Measurements from ENCODE around the gene NELL1.
"Not testable (repeated sequence)": the region's sequence is repeated elsewhere in the genome, so short reads cannot be mapped to it uniquely, and the experiment has no call there.

NELL1 gene

GRCh38 chr11:21105196-21105917 is 436.0 kb downstream of the NELL1 start:
- no peak for DNase-seq (ENCODE audit: low read depth in 2 of 2)

DNA sequence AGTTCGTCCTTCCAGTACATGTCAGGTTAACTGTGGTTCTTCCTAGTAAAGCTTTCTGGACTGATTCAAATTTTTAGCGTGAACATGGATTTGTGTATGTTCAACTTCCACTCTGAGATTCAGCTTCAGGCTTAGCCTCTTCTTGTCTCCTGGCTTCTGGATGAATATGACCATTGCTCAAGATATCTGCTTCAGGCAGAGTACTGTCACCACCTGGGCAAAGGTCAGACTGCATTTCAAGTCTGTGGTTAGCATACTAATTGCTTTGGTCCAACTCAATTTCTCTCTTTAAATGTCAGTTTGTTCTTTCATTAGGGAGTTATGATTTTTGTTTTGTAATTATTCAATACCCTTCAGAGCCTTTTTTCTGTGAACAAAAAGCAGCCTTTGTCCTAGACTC is 440.0 kb downstream of the NELL1 start:
- DNase-seq (ENCODE audit: low read depth in 2 of 2) = no peak

DNA sequence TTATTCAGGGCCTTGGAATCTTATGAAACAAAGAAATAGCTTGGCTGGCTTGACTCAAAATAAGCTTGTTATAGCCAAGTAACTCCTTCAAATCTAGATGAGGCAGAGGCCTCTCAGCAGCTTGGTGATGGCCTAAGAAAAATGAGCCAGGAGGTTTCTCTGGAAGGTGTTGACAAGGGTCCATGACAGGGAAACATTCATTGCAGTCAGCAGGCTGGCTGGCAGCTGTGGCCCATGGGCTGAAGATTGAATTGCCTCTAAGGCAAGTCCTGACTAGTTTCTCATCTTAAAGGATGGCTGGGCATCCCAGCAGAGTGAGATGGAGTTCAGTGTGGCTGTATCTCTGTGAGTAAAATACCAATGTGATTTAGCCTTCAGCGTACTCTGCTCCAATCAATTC is 441.0 kb downstream of the NELL1 start:
- no peak for DNase-seq (ENCODE audit: low read depth in 2 of 2)

GRCh38 chr11:21113876-21114275 is 444.5 kb downstream of the NELL1 start:
- DNase-seq (ENCODE audit: low read depth in 2 of 2) = no peak

DNA sequence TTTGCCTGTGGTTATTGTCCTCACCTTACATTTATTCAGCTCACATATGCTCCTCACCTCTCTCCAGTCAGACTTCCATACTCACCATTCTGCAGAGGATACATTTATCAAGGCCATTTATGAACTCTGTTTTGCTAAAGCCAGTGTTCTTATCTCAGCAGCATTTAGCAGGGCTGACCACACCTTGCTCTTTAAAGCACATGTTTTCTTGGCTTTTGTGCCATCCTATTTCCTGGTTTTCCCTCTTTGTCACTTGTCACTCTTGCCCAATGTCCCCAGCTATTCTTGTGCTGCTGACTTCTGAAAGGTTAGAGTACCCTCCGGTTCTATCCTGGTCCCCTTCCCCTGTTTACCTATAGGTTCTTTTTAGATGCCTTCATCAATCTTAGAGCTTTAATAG is 446.6 kb downstream of the NELL1 start:
- DNase-seq (ENCODE audit: low read depth in 2 of 2) = no peak

- no peak for DNase-seq (ENCODE audit: low read depth in 2 of 2)
Measured at GRCh38 chr11:21119411-21119810, 450.0 kb downstream of the NELL1 start.

DNA sequence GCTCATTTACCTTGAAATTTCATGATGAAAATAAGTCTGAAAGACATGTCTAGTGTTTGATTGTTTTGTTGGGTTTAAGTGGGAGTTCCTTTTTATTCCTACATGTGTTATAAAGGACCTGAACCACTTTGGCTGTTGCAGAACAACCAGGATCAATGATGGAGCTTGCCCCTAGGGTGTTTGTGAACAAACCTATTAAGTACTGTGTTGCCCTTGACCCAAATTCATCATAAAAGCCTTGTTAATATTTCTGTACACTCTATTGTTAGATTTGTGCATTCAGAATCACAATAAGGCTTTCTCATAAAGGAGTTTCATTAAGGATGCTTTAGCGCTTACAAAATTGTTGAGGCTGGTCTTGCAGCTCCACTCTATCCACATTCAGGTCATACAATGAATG is 452.6 kb downstream of the NELL1 start:
- no peak for DNase-seq (ENCODE audit: low read depth in 2 of 2)

GRCh38 chr11:21122523-21122922 is 453.1 kb downstream of the NELL1 start:
- DNase-seq (ENCODE audit: low read depth in 2 of 2) = no peak

DNA sequence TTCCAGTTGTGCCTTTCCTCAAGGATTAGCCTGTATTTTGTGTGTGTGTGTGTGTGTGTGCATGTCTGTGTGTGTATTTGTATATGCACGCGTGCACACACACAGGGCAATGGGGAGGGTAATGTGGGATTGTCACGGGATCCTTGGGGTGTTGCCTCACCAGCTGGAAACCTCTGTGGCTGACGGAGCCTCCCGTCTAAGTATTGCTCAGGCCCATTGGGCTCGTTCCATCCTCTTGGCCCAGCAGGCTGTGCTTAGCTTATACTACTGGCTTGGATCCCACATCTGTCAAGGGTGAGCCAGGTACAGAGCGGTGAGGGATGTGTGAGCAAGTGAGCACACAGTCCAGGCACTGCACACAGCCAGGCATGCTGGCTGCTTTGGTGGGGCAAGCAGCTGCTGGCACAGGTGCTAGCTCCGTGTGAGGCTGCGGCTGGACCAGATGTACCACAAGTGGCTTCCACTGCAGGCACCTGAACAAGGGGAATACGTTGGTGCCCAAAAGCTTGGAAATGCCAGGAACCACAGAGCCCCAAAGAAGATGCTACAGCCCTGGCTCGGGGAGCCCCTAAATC is 462.8 kb downstream of the NELL1 start:
- no peak for DNase-seq (ENCODE audit: low read depth in 2 of 2)

GRCh38 chr11:21133244-21133643 is 463.9 kb downstream of the NELL1 start:
- no peak for DNase-seq (ENCODE audit: low read depth in 2 of 2)

- DNase-seq (ENCODE audit: low read depth in 2 of 2) = no peak
Measured at GRCh38 chr11:21133722-21134121, 464.3 kb downstream of the NELL1 start.

DNA sequence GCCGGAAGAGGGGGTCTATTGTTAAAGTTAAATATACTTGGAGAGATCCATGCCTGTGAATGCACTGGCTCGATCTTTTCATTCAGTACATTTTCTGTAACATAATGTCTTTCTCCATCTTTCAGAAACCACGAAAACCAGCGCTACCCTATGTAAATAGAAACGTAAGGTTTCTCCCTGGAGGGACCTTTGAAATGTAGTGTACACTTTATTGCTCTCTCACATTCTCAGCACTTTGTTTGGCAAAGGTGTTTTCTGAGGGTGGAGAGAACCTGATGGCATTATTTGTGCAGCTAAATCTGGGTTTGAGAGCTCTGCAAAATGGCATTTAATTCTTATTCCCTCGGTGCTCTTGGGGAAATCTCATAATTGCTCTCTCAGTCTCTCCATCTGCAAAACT is 468.4 kb downstream of the NELL1 start:
- no peak for DNase-seq (ENCODE audit: low read depth in 2 of 2)

GRCh38 chr11:21141557-21141956 is 472.2 kb downstream of the NELL1 start:
- not testable (repeated sequence) for DNase-seq (ENCODE audit: low read depth in 2 of 2)

DNA sequence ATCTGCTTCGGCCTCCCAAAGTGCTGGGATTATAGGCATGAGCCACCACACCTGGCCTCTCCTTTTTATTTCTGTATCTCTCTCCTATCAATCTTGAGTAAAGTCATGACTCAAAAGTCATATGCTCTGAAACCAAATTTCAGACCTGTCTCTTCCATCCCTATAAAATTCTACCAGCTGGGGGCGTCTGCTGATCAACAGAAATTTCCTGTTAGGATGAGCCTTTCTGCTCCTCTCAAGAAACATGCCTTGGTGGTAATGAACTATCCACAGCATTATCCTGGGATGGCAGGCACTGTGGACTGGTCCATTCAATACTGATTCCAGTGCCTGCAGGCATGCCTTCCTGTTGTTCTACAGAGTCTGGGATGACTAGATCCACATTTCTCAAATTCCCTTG is 472.6 kb downstream of the NELL1 start:
- DNase-seq (ENCODE audit: low read depth in 2 of 2) = no peak

GRCh38 chr11:21144531-21144930 is 475.1 kb downstream of the NELL1 start:
- no peak for DNase-seq (ENCODE audit: low read depth in 2 of 2)

GRCh38 chr11:21148376-21148775 is 479.0 kb downstream of the NELL1 start:
- DNase-seq (ENCODE audit: low read depth in 2 of 2) = no peak

DNA sequence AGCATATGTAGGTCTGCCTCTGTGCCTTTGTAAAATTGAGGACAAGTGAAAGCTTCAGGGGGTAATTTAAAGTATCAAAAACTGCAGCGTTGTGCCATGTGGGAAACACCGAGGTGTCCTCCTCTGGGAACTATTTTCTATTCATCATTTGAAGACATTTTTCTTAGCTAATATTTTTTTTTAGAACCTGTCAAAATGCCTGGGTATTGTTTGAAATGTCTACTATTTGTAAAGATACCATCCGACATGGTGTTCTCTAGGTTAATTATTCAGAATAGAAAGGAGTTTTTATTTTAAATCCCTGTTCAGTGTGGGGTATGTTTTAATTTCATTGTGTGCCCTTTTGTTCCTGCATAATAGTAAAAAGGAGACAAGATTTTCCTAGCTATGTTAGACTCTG is 490.8 kb downstream of the NELL1 start:
- DNase-seq (ENCODE audit: low read depth in 2 of 2) = no peak

- no peak for DNase-seq (ENCODE audit: low read depth in 2 of 2)
Measured at GRCh38 chr11:21169639-21170038, 500.3 kb downstream of the NELL1 start.

- DNase-seq (ENCODE audit: low read depth in 2 of 2) = no peak
Measured at GRCh38 chr11:21173476-21173875, 504.1 kb downstream of the NELL1 start.

- no peak for DNase-seq (ENCODE audit: low read depth in 2 of 2)
Measured at GRCh38 chr11:21174781-21175180, 505.4 kb downstream of the NELL1 start.

DNA sequence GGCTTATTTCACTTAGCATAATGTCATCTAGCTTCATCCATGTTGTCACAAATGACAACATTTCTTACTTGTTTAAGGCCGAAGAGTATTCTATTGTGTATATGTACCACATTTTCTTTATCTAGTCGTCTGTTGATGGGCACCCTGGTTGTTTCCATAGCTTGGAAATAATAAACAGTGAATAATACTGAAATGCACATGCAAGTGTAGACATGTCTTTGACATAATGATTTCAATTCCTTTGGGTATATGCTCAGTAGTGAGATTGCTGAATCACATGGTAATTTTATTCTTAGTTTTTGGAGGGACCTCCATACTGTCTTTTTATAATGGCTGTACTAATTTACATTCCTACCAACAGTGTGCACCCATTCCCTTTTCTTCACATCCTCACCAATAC is 508.0 kb downstream of the NELL1 start:
- DNase-seq (ENCODE audit: low read depth in 2 of 2) = no peak

DNA sequence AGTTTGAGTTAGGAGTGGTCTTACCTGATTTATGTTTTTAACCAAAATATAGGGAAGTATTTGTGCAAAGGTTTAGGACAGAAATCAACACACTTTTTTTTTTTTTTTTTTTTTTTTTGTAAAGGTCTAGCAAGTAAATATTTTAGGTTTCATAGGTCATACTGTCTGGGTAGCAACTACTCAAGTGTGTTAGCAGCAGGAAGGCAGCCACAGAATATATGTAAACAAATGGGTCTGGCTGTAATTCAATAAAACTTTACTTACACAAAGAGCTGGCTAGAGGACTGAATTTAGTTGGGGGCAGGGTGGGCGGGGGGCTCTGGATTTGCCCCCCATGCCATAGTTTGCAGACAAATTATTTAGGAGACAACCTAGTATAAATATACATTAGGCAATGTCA is 510.4 kb downstream of the NELL1 start:
- no peak for DNase-seq (ENCODE audit: low read depth in 2 of 2)

- no peak for DNase-seq (ENCODE audit: low read depth in 2 of 2)
Measured at GRCh38 chr11:21180182-21180581, 510.8 kb downstream of the NELL1 start.

- DNase-seq (ENCODE audit: low read depth in 2 of 2) = no peak
Measured at GRCh38 chr11:21185959-21186358, 516.6 kb downstream of the NELL1 start.
